Astrocyte (in vitro differentiated cells and primary cell): ENCODE data around the gene CXCL11. TPM values are rescaled to one million over a fixed set of nuclear protein-coding genes. Genes with fewer than 3 reads are reported as not detected.
"Not testable (repeated sequence)": the region's sequence is repeated elsewhere in the genome, so short reads cannot be mapped to it uniquely, and the experiment has no call there.

ENCODE experiments used
- DNase-seq: peaks from one replicate; pipeline ENCODE4 v3.0.0-alpha.2; 2010; ENCODE audit warnings: low read depth
- FAIRE-seq: peaks from 2 replicates; lab custom pipeline; 2011; peaks lifted over from hg19 to GRCh38; lab: Jason Lieb, UNC
- H2AFZ ChIP-seq: 2 replicates; pipeline ENCODE4 v1.6.0; 2012; ENCODE audit warnings: low read depth, low read length, inconsistent platforms
- H3K27ac ChIP-seq: 2 replicates; pipeline ENCODE4 v1.5.1; 2011; ENCODE audit warnings: low read depth, low read length, inconsistent platforms
- H3K27me3 ChIP-seq: 2 replicates; pipeline ENCODE4 v1.6.0; 2011; ENCODE audit warnings: low read length, inconsistent platforms; ENCODE audit not compliant: insufficient read depth
- H3K36me3 ChIP-seq: 2 replicates; pipeline ENCODE4 v1.5.1; 2011; ENCODE audit warnings: low read length, inconsistent platforms; ENCODE audit not compliant: insufficient read depth
- H3K4me1 ChIP-seq: 2 replicates; pipeline ENCODE4 v1.5.1; 2011; ENCODE audit warnings: low read length, inconsistent platforms; ENCODE audit not compliant: insufficient read depth
- H3K4me2 ChIP-seq: 2 replicates; pipeline ENCODE4 v1.6.0; 2012; ENCODE audit warnings: low read length, inconsistent platforms
- H3K4me3 ChIP-seq: 2 replicates; pipeline ENCODE4 v1.5.1; 2011; ENCODE audit warnings: low read depth, mild to moderate bottlenecking, low read length, inconsistent platforms; ENCODE audit not compliant: insufficient read depth
- H3K79me2 ChIP-seq: 2 replicates; pipeline ENCODE4 v1.6.0; 2012; ENCODE audit warnings: mild to moderate bottlenecking, low read length, inconsistent platforms; ENCODE audit not compliant: insufficient read depth
- H3K9ac ChIP-seq: 2 replicates; pipeline ENCODE4 v1.6.0; 2012; ENCODE audit warnings: mild to moderate bottlenecking, low read length, inconsistent platforms
- H3K9me3 ChIP-seq: 2 replicates; pipeline ENCODE4 v1.5.1; 2012; ENCODE audit warnings: low read depth, mild to moderate bottlenecking, low read length, inconsistent platforms; ENCODE audit not compliant: insufficient read depth
- H4K20me1 ChIP-seq: 2 replicates; pipeline ENCODE4 v1.6.0; 2012; ENCODE audit warnings: low read length, inconsistent platforms; ENCODE audit not compliant: insufficient read depth
- H3K27ac Mint-ChIP-seq: one replicate; pipeline ENCODE4 v1.8.0; 2021; ENCODE audit warnings: mild to moderate bottlenecking, mixed read lengths; ENCODE audit not compliant: unreplicated experiment
- H3K27me3 Mint-ChIP-seq: one replicate; pipeline ENCODE4 v1.8.0; 2021; ENCODE audit warnings: low read depth, mixed read lengths; ENCODE audit not compliant: unreplicated experiment
- H3K36me3 Mint-ChIP-seq: one replicate; pipeline ENCODE4 v1.8.0; 2021; ENCODE audit warnings: low read depth, mixed read lengths; ENCODE audit not compliant: unreplicated experiment
- H3K4me1 Mint-ChIP-seq: one replicate; pipeline ENCODE4 v1.8.0; 2021; ENCODE audit warnings: low read depth, mixed read lengths; ENCODE audit not compliant: unreplicated experiment
- H3K4me3 Mint-ChIP-seq: one replicate; pipeline ENCODE4 v1.8.0; 2021; ENCODE audit warnings: mild to moderate bottlenecking, moderate library complexity, mixed read lengths; ENCODE audit not compliant: unreplicated experiment
- H3K9me3 Mint-ChIP-seq: one replicate; pipeline ENCODE4 v1.8.0; 2021; ENCODE audit warnings: mild to moderate bottlenecking, mixed read lengths; ENCODE audit not compliant: unreplicated experiment
- CTCF ChIP-seq: IDR thresholded peaks from 2 replicates; pipeline ENCODE4 v1.5.1; 2011; ENCODE audit warnings: low read depth, mild to moderate bottlenecking, inconsistent platforms, low read length, moderate library complexity; ENCODE audit not compliant: insufficient read depth
- EZH2 ChIP-seq: IDR thresholded peaks from 2 replicates; pipeline ENCODE4 v1.6.1; 2012; ENCODE audit warnings: mild to moderate bottlenecking, low read length, inconsistent platforms; ENCODE audit not compliant: insufficient read depth
- total RNA-seq: library from RNA; stranded (reverse); gene quantifications from 2 replicates; pipeline ENCODE4 v1.2.1, GENCODE V29; 2021

Gene CXCL11
- total RNA-seq, 1 donor from 2014 or later = 5.8 TPM

- Histone ChIP-seq H2AFZ (no peak overlapping the region), H3K27ac (no peak overlapping the region), H3K4me3 (no peak overlapping the region), H3K4me1 (no peaks in the 10 kb centered on the region), H3K4me2 (no peak overlapping the region), H3K36me3 (no peaks in the 10 kb centered on the region), H4K20me1 (no peaks in the 10 kb centered on the region), H3K27me3 (peaks cover 19% of the 10 kb centered on the region), H3K9me3 (no peaks in the 10 kb centered on the region), H3K9ac (no peak overlapping the region), H3K79me2 (no peaks in the 10 kb centered on the region)
- no peaks in the 10 kb centered on the region for H3K36me3 Mint-ChIP-seq
- no peaks in the 10 kb centered on the region for H3K4me1 Mint-ChIP-seq
- no peak overlapping the region for H3K4me3 Mint-ChIP-seq
- H3K9me3 Mint-ChIP-seq = no peaks in the 10 kb centered on the region
- peaks cover 7% of the 10 kb centered on the region for H3K27me3 Mint-ChIP-seq
- FAIRE-seq (no peak), DNase-seq (no peak)
- TF ChIP-seq CTCF = no peak
- TF ChIP-seq EZH2 = no peak
- no peak overlapping the region for H3K27ac Mint-ChIP-seq
These were observed 19.6 kb upstream of the CXCL11 start for GRCh38 chr4:76055421-76055820.

- Histone ChIP-seq H3K9ac (no peak overlapping the region), H3K9me3 (no peaks in the 10 kb centered on the region), H3K4me2 (no peak overlapping the region), H3K36me3 (no peaks in the 10 kb centered on the region), H3K79me2 (no peaks in the 10 kb centered on the region), H3K4me3 (no peak overlapping the region), H2AFZ (no peak overlapping the region), H3K27me3 (peaks cover 19% of the 10 kb centered on the region), H3K4me1 (no peaks in the 10 kb centered on the region), H4K20me1 (no peaks in the 10 kb centered on the region), H3K27ac (no peak overlapping the region)
- no peaks in the 10 kb centered on the region for H3K36me3 Mint-ChIP-seq
- FAIRE-seq (no peak), DNase-seq (no peak)
- H3K4me3 Mint-ChIP-seq = no peak overlapping the region
- peaks cover 7% of the 10 kb centered on the region for H3K27me3 Mint-ChIP-seq
- H3K4me1 Mint-ChIP-seq = no peaks in the 10 kb centered on the region
- TF ChIP-seq EZH2 (no peak), CTCF (no peak)
- no peak overlapping the region for H3K27ac Mint-ChIP-seq
- no peaks in the 10 kb centered on the region for H3K9me3 Mint-ChIP-seq
These were observed 19.1 kb upstream of the CXCL11 start for GRCh38 chr4:76055016-76055415.

- no peak overlapping the region for H3K4me2 ChIP-seq
- peaks cover 3% of the 10 kb centered on the region for H3K9me3 Mint-ChIP-seq
- H3K4me3 ChIP-seq = no peak overlapping the region
- H3K36me3 Mint-ChIP-seq = peaks cover 2% of the 10 kb centered on the region
- H3K27me3 ChIP-seq = peaks cover 17% of the 10 kb centered on the region
- no peaks in the 10 kb centered on the region for H3K36me3 ChIP-seq
- no peaks in the 10 kb centered on the region for H3K79me2 ChIP-seq
- no peak for DNase-seq
- H3K4me1 ChIP-seq = no peaks in the 10 kb centered on the region
- no peak overlapping the region for H3K27ac Mint-ChIP-seq
- TF ChIP-seq CTCF = no peak
- TF ChIP-seq EZH2 = no peak
- no peak for FAIRE-seq
- peaks cover 7% of the 10 kb centered on the region for H3K27me3 Mint-ChIP-seq
- H3K27ac ChIP-seq = no peak overlapping the region
- no peaks in the 10 kb centered on the region for H3K9me3 ChIP-seq
- no peak overlapping the region for H3K9ac ChIP-seq
- no peaks in the 10 kb centered on the region for H3K4me1 Mint-ChIP-seq
- H4K20me1 ChIP-seq = no peaks in the 10 kb centered on the region
- H3K4me3 Mint-ChIP-seq = no peak overlapping the region
- no peak overlapping the region for H2AFZ ChIP-seq
These were observed 17.9 kb upstream of the CXCL11 start for GRCh38 chr4:76053730-76054129.

GRCh38 chr4:76050560-76051050 is 14.7 kb upstream of the CXCL11 start:
- H3K27ac ChIP-seq, H3K9ac ChIP-seq, H3K9me3 ChIP-seq, H3K4me1 Mint-ChIP-seq, H3K4me2 ChIP-seq, H3K27ac Mint-ChIP-seq, H3K27me3 Mint-ChIP-seq, FAIRE-seq, H3K4me1 ChIP-seq, H3K79me2 ChIP-seq, H3K4me3 ChIP-seq, H3K27me3 ChIP-seq, H3K36me3 Mint-ChIP-seq, H4K20me1 ChIP-seq, H2AFZ ChIP-seq, H3K9me3 Mint-ChIP-seq, H3K36me3 ChIP-seq, H3K4me3 Mint-ChIP-seq, DNase-seq: not testable (repeated sequence)
